GM21529 (cell line): ENCODE data around the gene LAP3.
"Not testable (repeated sequence)": the region's sequence is repeated elsewhere in the genome, so short reads cannot be mapped to it uniquely, and the experiment has no call there.

Experiments
- ATAC-seq: cut with Tn5 transposase; IDR thresholded peaks from one replicate; pipeline ENCODE4 v1.9.1; 2021; ENCODE audit not compliant: unreplicated experiment

The LAP3 gene

DNA sequence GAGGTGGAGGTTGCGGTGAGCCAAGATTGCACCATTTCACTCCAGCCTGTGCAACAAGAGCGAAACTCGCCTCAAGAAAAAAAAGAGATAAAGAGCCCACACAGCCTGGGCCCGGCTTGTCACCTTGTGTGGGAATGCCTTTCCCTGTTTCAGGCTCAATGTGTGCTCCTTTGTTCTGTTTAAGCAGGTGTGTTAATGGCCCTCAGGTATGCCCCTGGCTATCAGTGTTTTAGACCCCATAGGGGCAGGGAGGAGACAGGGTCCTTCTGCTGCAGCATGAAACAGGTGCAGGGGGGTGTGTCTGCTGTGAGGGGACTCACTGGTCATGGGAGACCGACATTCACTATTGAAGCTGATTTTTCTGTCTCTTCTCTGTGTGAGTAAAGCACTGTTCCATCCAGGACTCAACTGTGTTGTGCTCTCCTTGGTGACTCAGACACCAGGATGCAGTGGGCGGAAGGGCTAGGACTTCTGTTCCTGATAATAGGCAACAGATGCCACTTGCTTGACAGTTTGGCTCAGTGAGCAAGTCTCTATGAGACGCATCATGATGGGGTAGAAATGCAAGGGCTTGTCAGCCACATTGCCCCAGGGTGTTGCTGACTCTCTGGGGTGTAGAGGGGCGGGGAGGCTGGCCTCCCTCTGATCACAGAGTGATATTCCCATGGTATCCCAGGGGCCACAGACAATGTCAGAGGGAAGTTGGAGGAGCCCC is 15.6 kb upstream of the LAP3 start:
- ATAC-seq: no peak

DNA sequence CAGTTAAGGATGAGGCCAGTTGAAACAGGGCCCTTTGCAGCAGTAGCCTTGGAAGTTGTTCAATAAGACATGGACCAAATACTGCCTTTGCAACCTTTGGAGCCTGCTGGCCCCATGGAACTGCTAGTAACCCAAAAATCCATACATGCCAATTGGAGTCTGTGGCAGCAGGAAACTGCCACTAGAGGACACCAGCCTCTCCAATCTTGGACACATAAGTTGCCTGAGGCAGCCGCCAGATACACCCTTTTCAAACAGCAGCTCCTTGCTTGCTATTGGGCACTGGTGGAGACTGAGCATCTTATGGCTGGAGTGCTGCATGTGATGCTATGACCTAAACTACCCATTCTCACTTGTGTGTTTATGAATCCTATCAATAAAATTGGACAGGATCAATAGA is 14.8 kb upstream of the LAP3 start:
- no peak for ATAC-seq

- ATAC-seq: no peak
Measured at GRCh38 chr4:17565846-17566245, 11.2 kb upstream of the LAP3 start.

DNA sequence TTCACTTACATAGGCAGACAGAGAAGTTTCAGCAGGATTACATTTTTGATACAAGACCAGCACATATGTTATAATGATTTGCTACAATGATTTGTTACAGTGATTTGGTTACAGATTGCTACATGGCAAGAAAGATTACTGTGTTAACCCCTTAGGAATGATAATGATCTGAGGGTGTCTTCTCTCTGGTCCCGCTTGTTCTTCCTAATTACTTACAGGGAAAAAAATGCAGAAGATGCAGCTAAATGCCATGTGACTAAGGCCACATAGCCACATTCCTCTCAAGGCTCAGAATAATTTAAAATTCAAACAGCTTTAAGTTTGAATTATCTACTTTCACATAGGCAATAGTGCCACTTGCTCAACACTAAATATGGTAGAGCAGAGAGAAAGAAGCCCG is 9.7 kb upstream of the LAP3 start:
- no peak for ATAC-seq

- no peak for ATAC-seq
Measured at GRCh38 chr4:17574206-17574605, 2.8 kb upstream of the LAP3 start.

GRCh38 chr4:17575177-17575576 is 1.8 kb upstream of the LAP3 start:
- ATAC-seq: not testable (repeated sequence)

DNA sequence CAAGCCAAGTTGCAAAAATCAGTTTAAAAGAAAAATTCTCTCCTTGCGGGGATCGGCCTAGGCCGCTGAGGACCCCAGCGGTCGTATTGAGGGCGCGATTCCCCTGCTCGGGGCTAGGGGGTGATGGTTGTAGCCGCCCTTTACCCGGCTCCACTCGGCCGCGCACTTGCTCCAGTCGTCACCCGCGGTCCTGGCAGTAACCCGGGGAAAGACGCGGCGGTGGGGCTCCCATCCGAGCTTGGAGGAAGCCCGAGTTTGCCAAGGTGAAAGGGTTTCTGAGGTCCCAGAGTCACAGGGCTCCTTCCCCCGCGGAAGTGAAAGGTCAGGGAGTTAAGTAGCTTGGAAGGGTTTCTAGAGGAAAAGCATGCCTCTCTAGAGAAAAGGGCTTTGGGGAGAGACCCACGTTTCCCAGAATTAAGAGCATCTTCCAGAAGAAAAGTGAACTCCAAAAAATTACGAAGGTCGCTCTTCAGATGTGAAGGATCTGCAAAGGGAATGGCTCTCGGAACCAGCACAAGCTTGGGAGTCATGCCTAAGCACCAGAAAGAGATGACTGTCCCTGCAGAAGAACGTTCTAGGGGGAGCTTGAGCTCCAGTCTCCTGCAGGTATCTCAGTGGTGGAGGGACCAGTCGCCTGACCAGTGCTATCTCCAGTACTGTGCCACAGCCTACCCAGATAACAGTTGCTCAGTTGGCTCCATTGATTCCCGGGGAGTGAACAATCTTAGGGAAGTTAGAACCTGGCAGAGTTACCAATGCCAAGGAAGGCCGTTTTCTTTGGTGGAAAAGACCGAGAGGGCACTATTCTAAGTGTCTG is 875 bp downstream of the LAP3 start:
- peak; percentile 5 for ATAC-seq

GRCh38 chr4:17578482-17578891 is 1.5 kb downstream of the LAP3 start:
- ATAC-seq: peak; percentile 33

- no peak for ATAC-seq
Measured at GRCh38 chr4:17580969-17581368, 4.0 kb downstream of the LAP3 start.

DNA sequence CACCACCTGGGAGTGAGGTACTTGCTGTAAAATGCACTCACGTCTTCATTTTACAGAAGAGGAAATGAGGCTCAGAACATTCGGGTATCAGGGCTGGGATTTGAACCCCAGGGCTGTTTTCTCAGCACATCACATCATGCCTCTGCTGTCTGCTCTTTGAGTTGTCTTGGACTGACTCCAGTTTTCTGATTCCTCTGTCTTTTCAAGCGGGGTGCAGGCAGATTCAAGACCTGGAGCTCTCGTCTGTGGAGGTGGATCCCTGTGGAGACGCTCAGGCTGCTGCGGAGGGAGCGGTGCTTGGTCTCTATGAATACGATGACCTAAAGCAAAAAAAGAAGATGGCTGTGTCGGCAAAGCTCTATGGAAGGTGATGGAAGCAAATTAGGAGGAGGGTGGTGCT is 6.3 kb downstream of the LAP3 start:
- no peak for ATAC-seq

DNA sequence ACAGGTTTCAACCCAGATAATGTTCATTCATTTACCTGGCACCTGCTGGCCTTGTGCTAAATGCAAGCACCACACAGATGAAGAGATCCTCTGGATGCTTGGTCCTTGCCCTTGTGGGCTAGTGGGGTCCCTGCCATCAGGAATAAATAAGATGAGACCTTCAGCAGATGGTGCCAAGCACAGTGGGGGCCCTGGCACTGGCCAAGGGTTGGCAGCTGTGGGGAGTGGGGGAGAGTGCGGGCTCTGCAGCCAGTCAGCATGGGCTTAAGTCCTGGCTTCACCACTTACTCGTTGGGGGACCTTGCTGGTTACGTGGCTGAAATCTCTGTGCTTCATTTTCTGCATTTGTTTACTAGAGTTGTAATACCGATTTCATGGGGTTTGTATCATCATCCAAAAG is 6.9 kb downstream of the LAP3 start:
- ATAC-seq: no peak

DNA sequence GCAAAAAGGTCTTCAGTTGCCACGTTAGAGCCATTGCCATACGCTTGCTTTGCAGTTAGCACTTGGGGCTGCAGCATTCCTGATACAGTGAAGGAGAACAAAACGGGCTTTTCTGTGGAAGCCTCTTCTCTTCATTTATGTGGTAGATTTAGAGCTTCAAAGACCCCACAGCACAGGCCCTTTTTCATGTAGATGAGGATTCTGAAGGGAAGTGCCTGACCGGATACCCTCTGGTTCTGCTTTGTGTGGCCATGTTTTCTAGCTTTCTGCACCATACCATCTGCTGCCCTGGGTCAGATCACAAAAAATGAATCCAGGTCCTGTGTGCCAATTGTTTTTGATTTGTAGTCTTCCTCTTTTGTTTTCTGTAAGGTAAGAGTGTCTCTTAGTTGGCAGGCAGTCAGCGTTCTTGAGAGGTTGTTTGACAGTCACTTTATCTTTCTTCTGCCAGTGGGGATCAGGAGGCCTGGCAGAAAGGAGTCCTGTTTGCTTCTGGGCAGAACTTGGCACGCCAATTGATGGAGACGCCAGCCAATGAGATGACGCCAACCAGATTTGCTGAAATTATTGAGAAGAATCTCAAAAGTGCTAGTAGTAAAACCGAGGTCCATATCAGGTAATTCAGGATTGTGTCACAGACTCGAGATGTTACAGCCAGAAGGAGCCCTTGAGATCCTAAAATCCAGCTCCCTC is 7.7 kb downstream of the LAP3 start:
- no peak for ATAC-seq

DNA sequence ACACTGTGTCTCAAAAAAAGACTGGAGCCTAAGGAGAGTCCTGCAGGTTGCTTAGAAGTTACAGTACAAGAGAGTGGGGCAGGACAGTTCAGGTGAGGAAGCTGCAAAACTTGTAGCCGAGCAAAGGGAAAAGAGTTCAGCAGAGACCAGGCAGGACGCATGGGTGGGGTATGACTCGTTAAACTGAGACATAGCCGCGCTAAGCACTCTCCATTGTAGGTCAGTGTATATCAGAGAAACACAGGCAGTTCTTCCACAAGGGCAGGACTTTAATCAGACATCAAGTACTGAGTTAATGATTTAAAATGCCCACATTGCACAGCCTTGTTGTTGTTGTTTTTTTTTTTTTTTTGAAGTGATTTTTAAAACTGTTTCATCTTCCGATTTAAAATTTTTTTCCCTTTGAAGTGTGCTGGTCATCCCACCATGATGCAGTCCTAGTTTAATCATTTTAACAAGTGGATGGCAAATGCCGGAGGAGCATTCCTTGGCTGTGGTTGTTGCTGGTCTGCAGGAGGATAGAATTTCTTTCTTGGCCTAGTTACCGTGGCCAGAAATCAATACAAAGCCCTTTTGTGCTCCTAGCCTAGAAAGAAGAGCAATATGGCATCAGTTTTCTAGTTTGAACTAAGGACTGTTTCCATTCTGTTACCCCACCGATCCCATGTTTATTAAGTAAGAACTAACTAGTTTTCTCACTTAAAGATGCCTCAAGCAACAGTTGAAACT is 10.3 kb downstream of the LAP3 start:
- ATAC-seq: no peak

DNA sequence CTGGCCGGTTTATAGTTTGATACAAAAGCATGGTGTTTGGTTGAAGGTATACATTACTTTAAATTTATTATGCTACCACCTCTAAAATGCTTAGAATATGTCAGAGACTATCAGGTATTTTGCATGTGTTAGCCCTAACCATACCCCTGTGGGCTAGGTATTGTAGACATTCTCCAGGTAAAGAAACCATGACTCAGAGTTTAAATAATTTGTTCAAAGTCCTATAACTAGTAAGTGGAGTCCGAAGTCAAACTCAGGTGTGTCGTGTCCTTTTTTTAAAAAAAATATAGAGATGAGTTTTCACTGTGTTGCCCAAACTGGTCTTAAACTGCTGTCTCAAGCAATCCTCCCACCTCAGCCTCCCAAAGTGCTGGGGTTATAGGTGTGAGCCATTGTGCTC is 12.4 kb downstream of the LAP3 start:
- ATAC-seq: no peak

DNA sequence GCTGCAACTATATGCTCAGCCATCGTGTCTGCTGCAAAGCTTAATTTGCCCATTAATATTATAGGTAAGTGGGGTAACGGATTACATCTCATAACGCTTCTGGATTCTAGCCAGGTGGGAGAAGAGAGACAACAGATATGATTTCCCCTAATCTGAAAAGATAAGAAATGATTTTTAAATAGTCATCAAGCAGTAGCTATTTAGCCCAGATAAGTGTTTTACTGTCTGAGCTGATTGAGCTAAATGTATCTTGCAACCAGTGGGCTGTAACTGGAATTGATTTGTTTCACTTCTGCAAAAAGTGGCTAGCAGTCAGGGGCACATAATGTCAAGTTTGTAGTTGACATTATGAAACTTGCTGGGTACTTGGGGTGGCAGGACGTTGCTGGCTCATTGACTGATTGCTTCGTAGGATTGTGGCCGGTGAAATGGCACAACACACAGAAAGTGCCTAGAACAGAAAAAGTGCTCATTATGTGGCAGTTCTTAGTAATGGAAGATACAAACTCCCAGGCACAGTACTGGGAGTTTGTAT is 18.5 kb downstream of the LAP3 start:
- ATAC-seq: peak; percentile 85

GRCh38 chr4:17597517-17597916 is 20.5 kb downstream of the LAP3 start:
- ATAC-seq: no peak

GRCh38 chr4:17599826-17600225 is 22.8 kb downstream of the LAP3 start:
- no peak for ATAC-seq

DNA sequence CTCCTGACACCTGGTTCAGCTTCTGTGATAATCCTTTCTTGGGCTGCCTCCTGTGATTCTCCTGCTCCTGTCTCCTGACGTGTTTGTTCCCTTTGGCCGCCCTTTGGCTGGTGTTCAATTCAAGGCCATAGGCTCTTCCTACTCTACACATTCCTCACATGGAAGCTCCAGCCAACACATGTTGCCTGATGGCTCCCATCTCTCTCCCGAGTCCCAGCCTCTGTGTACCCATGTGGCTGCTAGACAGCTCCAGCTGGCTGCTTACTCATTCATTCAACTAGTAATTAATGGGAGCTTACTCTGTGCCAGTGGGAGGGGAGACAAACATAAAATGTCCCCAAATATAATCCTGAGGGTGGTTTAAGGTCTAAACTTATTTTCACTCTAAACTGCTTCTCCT is 28.2 kb downstream of the LAP3 start:
- no peak for ATAC-seq

DNA sequence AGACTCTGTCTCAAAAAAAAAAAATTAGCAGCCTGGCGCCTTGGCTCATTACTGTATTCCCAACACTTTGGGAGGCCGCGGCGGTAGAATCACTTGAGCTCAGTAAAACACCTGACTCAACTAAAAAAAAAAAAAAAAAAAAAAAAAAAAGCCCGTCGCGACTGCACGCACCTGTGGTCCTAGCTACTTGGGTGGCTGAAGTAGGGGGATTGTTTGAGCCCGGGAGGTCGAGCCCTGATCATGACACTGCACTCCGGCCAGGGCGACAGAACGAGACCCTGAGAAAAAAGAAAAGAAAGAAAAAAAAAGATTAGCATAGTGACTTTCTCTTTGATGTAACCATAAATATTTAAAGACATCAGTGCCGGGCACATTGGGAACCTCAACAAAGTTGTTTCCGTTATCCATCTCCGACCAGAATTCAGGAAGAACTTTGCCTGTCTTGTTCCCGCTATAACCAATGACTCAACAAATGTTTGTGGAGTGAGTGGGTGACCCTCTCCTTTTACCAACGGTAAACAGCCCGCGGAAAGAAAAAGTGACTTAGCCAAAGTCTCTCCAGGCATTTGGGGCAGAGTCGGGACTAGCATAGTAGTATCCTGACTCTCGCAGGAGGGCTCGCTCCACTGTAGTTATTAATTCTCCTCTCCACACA is 36.9 kb downstream of the LAP3 start:
- peak; percentile 54 for ATAC-seq
